Hepatocyte (in vitro differentiated cells): ENCODE data around the gene HOXB13. TPM values are rescaled to one million over a fixed set of nuclear protein-coding genes. Genes with fewer than 3 reads are reported as not detected.

ENCODE experiments used
- DNase-seq: peaks from one replicate; pipeline ENCODE4 v3.0.0-alpha.2; 2016; ENCODE audit warnings: low spot score
- H2AFZ ChIP-seq: fragments of 200-600 bp; sonication (generic); 2 replicates; pipeline ENCODE4 v1.6.0; 2016; ENCODE audit warnings: antibody characterized with exemption, mild to moderate bottlenecking
- H3K27ac ChIP-seq: fragments of 200-600 bp; sonication (generic); 2 replicates; pipeline ENCODE4 v1.5.1; 2016; ENCODE audit warnings: mild to moderate bottlenecking
- H3K27me3 ChIP-seq: fragments of 200-600 bp; sonication (generic); 2 replicates; pipeline ENCODE4 v1.6.1; 2016
- H3K36me3 ChIP-seq: fragments of 200-600 bp; sonication (generic); replicated peaks from 2 replicates; pipeline ENCODE4 v1.5.1; 2016; ENCODE audit warnings: low read depth; ENCODE audit not compliant: insufficient read depth
- H3K4me1 ChIP-seq: fragments of 200-600 bp; sonication (generic); 2 replicates; pipeline ENCODE4 v1.5.1; 2016; ENCODE audit warnings: mild to moderate bottlenecking, moderate library complexity; ENCODE audit not compliant: insufficient read depth
- H3K4me2 ChIP-seq: fragments of 200-600 bp; sonication (generic); 2 replicates; pipeline ENCODE4 v1.6.0; 2016
- H3K4me3 ChIP-seq: fragments of 200-600 bp; sonication (generic); 2 replicates; pipeline ENCODE4 v1.5.1; 2016; ENCODE audit warnings: mild to moderate bottlenecking
- H3K79me2 ChIP-seq: fragments of 200-600 bp; sonication (generic); 2 replicates; pipeline ENCODE4 v1.6.0; 2017; ENCODE audit warnings: mild to moderate bottlenecking
- H3K9me2 ChIP-seq: fragments of 200-600 bp; sonication (generic); replicated peaks from 2 replicates; pipeline ENCODE4 v1.6.0; 2017; ENCODE audit warnings: mild to moderate bottlenecking; ENCODE audit not compliant: insufficient read depth
- H3K9me3 ChIP-seq: fragments of 200-600 bp; sonication (generic); 2 replicates; pipeline ENCODE4 v1.5.1; 2016; ENCODE audit warnings: low read depth, mild to moderate bottlenecking
- H4K20me1 ChIP-seq: fragments of 200-600 bp; sonication (generic); 2 replicates; pipeline ENCODE4 v1.6.0; 2016; ENCODE audit warnings: mild to moderate bottlenecking; ENCODE audit not compliant: insufficient read depth, poor library complexity, severe bottlenecking
- EZH2 ChIP-seq: fragments of 200-600 bp; sonication (generic); IDR thresholded peaks from 2 replicates; pipeline ENCODE4 v1.6.1; 2016; ENCODE audit warnings: antibody characterized with exemption, mild to moderate bottlenecking, borderline replicate concordance
- EZH2phosphoT487 ChIP-seq: fragments of 200-600 bp; sonication (generic); IDR thresholded peaks from one replicate; pipeline ENCODE4 v1.6.1; 2018; ENCODE audit warnings: antibody characterized with exemption, mild to moderate bottlenecking, low read depth, moderate library complexity; ENCODE audit not compliant: unreplicated experiment, severe bottlenecking
- WGBS: methylation state at CpG from one replicate; pipeline ENCODE4 v1.1.6; 2016; ENCODE audit warnings: low lambda C conversion rate; ENCODE audit errors: missing lambda C conversion rate; 5-methylcytosine and 5-hydroxymethylcytosine counted together
- polyA plus RNA-seq: library from polyadenylated mRNA; unstranded; fragments of >200 nt; fragmentation: Nextera tagmentation; extraction: Ambion mirVana; gene quantifications from 2 replicates; pipeline ENCODE4 v1.2.1, GENCODE V29; 2016
- total RNA-seq: library from RNA; depleted of rRNA; stranded (reverse); fragments of >200 nt; gene quantifications from 2 replicates; pipeline ENCODE4 v1.2.3, GENCODE V29; 2014
- TF ChIP-seq, protein P1 (sequence below): fragments of 200-600 bp; sonication (generic); IDR thresholded peaks from 2 replicates; pipeline ENCODE4 v1.5.1; 2016; ENCODE audit warnings: antibody characterized with exemption, mild to moderate bottlenecking; ENCODE audit not compliant: poor library complexity

HOXB13 gene
- total and polyA plus RNA-seq, 2 experiments from 2014 or later: 0.13 to 0.28 TPM

DNA sequence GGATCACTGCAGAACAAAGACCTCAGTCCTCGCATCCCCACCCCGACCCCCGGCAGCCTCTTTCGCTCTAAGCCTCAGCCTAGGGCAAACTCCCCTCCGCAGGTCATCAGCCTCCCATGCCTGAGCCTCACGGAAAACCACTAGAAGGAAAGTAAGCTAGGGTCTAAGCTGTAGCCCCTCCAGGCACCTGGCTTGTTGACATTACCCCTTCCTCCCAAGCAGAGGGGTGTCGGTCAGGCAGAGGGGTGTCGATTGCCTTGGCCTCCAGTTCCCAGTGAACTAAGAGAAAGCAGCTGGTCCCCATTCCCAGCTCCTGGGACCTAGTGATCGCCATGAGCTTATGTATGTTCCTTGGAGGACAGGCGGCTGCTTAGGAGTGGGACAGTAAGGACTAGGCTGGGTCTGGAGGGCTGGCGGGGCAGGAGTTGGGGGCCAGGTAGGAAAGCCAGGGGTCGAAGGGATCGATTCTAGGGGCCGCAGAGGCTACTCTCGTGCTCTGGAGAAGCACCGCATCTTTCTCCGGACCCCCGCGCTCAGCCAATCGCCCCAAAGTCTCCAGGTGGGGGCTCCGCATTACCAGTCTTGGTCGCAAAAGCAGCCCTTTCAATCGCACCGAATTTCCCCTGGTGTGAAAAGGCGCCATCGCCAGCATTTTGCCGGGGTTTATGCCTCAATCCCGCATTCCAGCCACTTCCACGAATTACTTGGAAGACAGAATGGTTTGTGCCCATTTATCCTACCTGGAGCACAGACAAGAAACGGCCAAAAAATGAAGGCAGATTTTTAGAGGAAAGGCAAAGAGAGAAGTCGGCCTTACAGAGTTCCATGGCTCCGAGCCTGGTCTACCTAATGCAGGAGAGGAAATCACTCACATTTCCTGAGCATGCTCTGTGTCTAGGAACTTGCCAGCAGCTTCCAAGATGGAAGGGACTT, 21.3 kb upstream of the HOXB13 start:
- no peak overlapping the region for H3K27ac ChIP-seq
- no peaks in the 10 kb centered on the region for H3K36me3 ChIP-seq
- H4K20me1 ChIP-seq: no peaks in the 10 kb centered on the region
- no peak overlapping the region for H2AFZ ChIP-seq
- H3K4me2 ChIP-seq: no peak overlapping the region
- H3K9me3 ChIP-seq: no peaks in the 10 kb centered on the region
- peaks cover 100% of the 10 kb centered on the region for H3K27me3 ChIP-seq
- TF ChIP-seq EZH2phosphoT487 (peak; percentile 72), EZH2 (peak; percentile 20)
- TF ChIP-seq, protein P1, sequence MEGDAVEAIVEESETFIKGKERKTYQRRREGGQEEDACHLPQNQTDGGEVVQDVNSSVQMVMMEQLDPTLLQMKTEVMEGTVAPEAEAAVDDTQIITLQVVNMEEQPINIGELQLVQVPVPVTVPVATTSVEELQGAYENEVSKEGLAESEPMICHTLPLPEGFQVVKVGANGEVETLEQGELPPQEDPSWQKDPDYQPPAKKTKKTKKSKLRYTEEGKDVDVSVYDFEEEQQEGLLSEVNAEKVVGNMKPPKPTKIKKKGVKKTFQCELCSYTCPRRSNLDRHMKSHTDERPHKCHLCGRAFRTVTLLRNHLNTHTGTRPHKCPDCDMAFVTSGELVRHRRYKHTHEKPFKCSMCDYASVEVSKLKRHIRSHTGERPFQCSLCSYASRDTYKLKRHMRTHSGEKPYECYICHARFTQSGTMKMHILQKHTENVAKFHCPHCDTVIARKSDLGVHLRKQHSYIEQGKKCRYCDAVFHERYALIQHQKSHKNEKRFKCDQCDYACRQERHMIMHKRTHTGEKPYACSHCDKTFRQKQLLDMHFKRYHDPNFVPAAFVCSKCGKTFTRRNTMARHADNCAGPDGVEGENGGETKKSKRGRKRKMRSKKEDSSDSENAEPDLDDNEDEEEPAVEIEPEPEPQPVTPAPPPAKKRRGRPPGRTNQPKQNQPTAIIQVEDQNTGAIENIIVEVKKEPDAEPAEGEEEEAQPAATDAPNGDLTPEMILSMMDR: no peak
- no peaks in the 10 kb centered on the region for H3K9me2 ChIP-seq
- H3K4me3 ChIP-seq: no peak overlapping the region
- peaks cover 2% of the 10 kb centered on the region for H3K4me1 ChIP-seq
- 12% methylated on average over 32 of the region's 32 CpGs for WGBS
- H3K79me2 ChIP-seq: no peaks in the 10 kb centered on the region
- DNase-seq: no peak

DNA sequence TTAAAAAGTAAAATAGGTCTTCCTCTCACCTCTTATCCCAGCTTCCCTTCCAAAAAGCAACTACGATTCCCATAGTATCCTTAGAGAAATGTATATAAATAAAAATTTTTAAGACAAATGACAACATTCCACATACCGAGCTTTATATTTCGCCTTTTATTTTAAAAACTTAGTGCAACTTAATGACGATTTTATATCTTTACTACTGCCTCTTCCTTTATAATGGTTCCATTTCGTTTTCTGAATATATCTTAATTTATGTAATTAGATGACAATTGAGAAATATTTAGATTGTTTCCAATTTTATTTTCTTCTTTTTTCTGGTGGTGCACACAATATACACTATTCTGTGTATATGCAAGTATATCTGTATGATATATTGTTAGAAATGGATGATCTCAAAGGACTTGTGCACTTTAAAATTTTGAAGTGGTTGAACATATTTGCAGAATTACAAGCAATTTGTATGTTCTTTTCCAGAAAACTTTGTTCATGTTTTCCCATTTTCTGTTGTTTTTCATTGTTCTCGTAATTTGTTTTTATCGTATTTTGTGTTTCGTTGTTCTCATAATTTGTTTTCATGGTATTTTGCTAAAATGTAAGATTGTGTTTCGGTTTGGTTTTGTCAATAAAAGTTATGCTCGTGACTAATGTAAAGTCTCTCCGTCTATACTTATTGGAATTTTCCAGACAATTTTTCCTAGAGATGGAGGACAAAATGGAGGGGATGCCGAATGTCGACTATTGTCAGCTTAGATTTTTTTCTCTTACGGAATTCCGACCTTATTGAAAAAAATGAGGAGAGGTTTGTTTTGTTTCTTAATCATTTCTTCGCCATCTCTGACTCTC, 20.4 kb upstream of the HOXB13 start:
- Histone ChIP-seq H2AFZ (no peak overlapping the region), H3K9me2 (no peaks in the 10 kb centered on the region), H3K79me2 (no peaks in the 10 kb centered on the region), H3K4me2 (no peak overlapping the region), H3K27me3 (peaks cover 100% of the 10 kb centered on the region), H4K20me1 (no peaks in the 10 kb centered on the region), H3K4me1 (no peaks in the 10 kb centered on the region), H3K27ac (no peak overlapping the region), H3K9me3 (no peaks in the 10 kb centered on the region), H3K4me3 (no peak overlapping the region), H3K36me3 (no peaks in the 10 kb centered on the region)
- TF ChIP-seq EZH2phosphoT487 (no peak), EZH2 (no peak)
- TF ChIP-seq, protein P1: no peak
- WGBS: 46% methylated on average over 16 of the region's 16 CpGs
- DNase-seq: no peak

DNA sequence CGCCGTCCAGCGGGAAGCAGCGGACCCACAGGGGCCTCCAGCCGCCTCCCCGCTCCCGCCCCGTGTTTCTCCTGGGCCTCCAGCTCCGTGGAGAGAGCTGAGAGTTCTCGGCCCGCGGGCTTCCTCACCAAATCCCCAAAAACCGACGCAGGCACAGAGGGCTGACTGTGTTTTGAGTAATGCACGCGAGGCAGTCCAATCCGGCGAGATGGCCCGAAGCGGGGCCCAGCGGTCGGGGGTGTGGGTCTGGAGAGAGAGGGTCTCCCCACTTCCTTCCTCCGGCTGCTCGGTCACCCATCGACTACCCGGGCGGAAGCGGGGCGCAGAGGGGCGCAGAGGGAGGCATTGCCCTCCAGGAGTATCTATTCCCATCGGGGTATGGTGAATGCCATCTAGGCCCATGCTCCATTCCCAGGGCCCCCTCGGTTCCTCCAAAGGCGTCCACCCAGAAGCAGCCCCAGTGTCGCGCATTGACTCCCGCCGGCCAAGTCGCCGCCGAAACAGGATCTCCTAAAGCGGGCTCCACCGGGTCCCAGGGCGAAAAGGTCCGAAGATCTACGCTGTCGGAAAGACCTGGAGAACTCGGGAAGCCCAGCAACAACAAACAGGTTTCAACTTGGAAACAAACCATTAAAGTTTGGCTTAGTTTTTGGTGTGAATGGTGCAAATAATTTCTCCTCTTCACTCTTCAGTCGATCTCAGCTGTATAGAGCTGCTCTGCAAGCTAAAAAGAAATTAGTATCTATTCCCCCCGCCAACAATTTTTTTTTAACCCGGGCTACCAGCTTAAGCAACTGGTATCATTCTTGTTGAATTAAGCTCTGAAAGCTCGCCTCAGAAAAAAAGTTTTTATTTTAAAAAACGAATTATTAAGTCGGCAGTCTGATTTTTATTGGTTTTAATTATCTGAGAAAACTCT, 19.2 kb upstream of the HOXB13 start:
- H2AFZ ChIP-seq: peak overlapping the region; percentile 46
- no peaks in the 10 kb centered on the region for H3K79me2 ChIP-seq
- H3K27ac ChIP-seq: no peak overlapping the region
- H3K9me2 ChIP-seq: no peaks in the 10 kb centered on the region
- H3K4me2 ChIP-seq: no peak overlapping the region
- H3K9me3 ChIP-seq: no peaks in the 10 kb centered on the region
- no peak overlapping the region for H3K4me3 ChIP-seq
- DNase-seq: no peak
- H3K27me3 ChIP-seq: peaks cover 100% of the 10 kb centered on the region
- H3K4me1 ChIP-seq: no peaks in the 10 kb centered on the region
- TF ChIP-seq EZH2 (peak; percentile 100), EZH2phosphoT487 (peak; percentile 91)
- TF ChIP-seq, protein P1: no peak
- 6% methylated on average over 52 of the region's 53 CpGs for WGBS
- H4K20me1 ChIP-seq: no peaks in the 10 kb centered on the region
- no peaks in the 10 kb centered on the region for H3K36me3 ChIP-seq
